Right lobe of liver (tissue), 6 donors: ENCODE measurements around the gene RNF8. TPM values are rescaled to one million over a fixed set of nuclear protein-coding genes. Genes with fewer than 3 reads are reported as not detected.

ENCODE experiments used
- ATAC-seq, 4 donors: fragments of 200-7000 bp; cut with Tn5 transposase; one replicate each; pipeline ENCODE4 v1.9.1; 2020; ENCODE audit warnings: mild to moderate bottlenecking in 4 of 4, moderate library complexity in 4 of 4
- DNase-seq, 3 donors: peaks; one replicate each; pipeline ENCODE4 v3.0.0-alpha.2; 2020
- H3K27ac ChIP-seq, 3 donors: fragments of 200-600 bp; one replicate each; pipeline ENCODE4 v1.8.0; 2022
- H3K27me3 ChIP-seq, 2 donors: fragments of 200-600 bp; one replicate each; pipeline ENCODE4 v1.8.0; 2022
- H3K36me3 ChIP-seq, 4 donors: fragments of 200-600 bp; sonication (generic) in 1 of 4; one replicate each; pipeline versions ENCODE4 v1.5.1 to v1.8.0; 2017 to 2022; ENCODE audit warnings: control low read depth in 1 of 4
- H3K4me1 ChIP-seq, 4 donors: fragments of 200-600 bp; sonication (generic) in 1 of 4; one replicate each; pipeline versions ENCODE4 v1.5.1 to v1.8.0; 2017 to 2022; ENCODE audit warnings: control low read depth in 1 of 4
- H3K4me3 ChIP-seq, 3 donors: fragments of 200-600 bp; one replicate each; pipeline ENCODE4 v1.8.0; 2022
- H3K9me3 ChIP-seq, 4 donors: fragments of 200-600 bp; sonication (generic) in 1 of 4; one replicate each; pipeline versions ENCODE4 v1.5.1 to v1.8.0; 2017 to 2022; ENCODE audit warnings: control low read depth in 1 of 4
- POLR2A ChIP-seq: fragments of 450-650 bp; IDR thresholded peaks from one replicate; pipeline ENCODE4 v1.6.1; 2017; ENCODE audit warnings: antibody characterized with exemption, mild to moderate bottlenecking
- WGBS: methylation state at CpG from one replicate; pipeline ENCODE4 v1.1.6; 2018; ENCODE audit warnings: low coverage, low lambda C conversion rate; ENCODE audit not compliant: insufficient coverage; ENCODE audit errors: missing lambda C conversion rate; 5-methylcytosine and 5-hydroxymethylcytosine counted together
- intact Hi-C, 2 donors: fragments of 100-400 bp; cut with DNase I; formaldehyde crosslinking; loops; one replicate each; pipeline versions ENCODE4 v1.11.2 to v1.14.1; 2022
- total RNA-seq, 6 experiments: library from RNA; depleted of rRNA in 2 of 6; stranded (reverse); fragments of >200 nt in 2 of 6; fragmentation: NEBNext Ultra II Directional in 3 of 6; extraction: Animal tissue kit (Norgen Biotek cat#: 25700) in 3 of 6; gene quantifications; one replicate each; pipeline versions ENCODE4 v1.1.0 to v1.2.4, GENCODE V29; 2016 to 2023
- TF ChIP-seq, protein P1 (sequence below), 4 donors: fragments of 200-600 bp in 3 of 4; fragments of 450-650 bp in 1 of 4; IDR thresholded peaks; one replicate each; pipeline versions ENCODE4 v1.5.1 to v1.8.0; 2016 to 2022; ENCODE audit warnings: antibody characterized with exemption in 4 of 4, mild to moderate bottlenecking in 2 of 4
- donor health status: DM: no; HTN: yes; CAD: no.
- donor health status: DM: no; HTN: no; CAD: no.
- donor health status: DM: no; HTN: no; CAD: no.
- donor health status: DM: no; HTN: yes; CAD: no.
- donor health status: DM: no; HTN: yes; CAD: no.

RNF8 gene
- total RNA-seq, 6 experiments from 2014 or later, result 4.3 to 7.1 (median 6.1) TPM

DNA sequence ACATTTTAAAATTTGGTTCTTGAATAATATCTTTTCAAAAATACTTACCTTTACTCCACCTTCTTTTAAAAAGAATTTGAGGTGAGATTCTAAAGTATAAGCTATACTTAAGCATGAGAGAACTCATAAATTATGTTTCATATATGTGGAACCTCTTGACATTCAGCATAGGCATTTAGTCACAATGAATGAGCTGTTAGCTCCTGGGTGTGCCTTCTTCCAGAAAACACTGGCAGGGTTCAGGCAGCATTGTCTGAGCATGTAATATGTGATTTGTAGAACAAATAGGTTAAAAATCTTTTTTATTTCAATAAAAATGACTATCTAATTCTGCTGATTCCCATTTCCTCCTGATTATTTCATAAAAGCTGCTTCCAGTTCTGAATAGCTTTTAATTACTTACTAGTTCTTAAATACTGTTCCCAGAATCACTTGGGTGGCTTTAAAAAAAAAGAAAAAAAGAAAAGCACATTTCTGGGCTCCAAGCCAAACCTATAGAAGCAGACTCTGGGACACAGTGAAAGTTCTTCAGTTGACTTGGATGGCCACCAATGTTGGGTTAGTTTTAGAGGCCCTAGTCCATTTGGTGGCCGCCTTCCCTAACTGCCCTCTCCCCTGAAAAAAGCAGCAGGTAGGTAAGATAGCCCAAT is 20.2 kb downstream of the RNF8 start:
- TF ChIP-seq POLR2A, result no peak
- TF ChIP-seq, protein P1, sequence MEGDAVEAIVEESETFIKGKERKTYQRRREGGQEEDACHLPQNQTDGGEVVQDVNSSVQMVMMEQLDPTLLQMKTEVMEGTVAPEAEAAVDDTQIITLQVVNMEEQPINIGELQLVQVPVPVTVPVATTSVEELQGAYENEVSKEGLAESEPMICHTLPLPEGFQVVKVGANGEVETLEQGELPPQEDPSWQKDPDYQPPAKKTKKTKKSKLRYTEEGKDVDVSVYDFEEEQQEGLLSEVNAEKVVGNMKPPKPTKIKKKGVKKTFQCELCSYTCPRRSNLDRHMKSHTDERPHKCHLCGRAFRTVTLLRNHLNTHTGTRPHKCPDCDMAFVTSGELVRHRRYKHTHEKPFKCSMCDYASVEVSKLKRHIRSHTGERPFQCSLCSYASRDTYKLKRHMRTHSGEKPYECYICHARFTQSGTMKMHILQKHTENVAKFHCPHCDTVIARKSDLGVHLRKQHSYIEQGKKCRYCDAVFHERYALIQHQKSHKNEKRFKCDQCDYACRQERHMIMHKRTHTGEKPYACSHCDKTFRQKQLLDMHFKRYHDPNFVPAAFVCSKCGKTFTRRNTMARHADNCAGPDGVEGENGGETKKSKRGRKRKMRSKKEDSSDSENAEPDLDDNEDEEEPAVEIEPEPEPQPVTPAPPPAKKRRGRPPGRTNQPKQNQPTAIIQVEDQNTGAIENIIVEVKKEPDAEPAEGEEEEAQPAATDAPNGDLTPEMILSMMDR (IDR thresholded peaks at IDR 0.05), result no peak
- Histone ChIP-seq H3K27ac (no peak overlapping the region), H3K4me1 (no peaks in the 10 kb centered on the region), H3K9me3 (no peaks in the 10 kb centered on the region), H3K4me3 (no peak overlapping the region), H3K27me3 (no peaks in the 10 kb centered on the region), H3K36me3 (peaks cover 0 to 22% (median 6%) of the 10 kb centered on the region in 4 donors)
- WGBS, result 90% methylated on average over 1 of the region's 1 CpG
- intact Hi-C loops, result no loop called here
- ATAC-seq (no peak), DNase-seq (no peak)

DNA sequence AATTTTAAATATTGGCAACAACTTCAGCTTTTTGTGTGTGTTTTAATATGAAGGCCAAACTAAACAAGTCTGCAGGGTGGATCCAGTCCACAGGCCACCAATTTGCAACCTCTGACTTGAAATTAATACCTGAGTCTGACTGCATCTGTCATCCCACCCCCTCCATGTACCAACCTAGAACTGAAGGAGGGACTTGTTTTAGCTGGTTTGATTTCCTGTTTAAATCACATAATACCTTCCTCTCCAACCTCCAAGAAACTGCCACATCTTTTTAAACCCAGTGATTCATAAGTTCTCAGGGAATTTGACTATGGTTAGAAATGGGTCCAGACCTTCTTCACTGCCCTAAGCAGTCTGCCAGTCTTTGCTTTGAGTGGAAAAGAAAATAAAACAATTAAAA is 21.6 kb downstream of the RNF8 start:
- H3K27me3 ChIP-seq, result no peaks in the 10 kb centered on the region
- no peak overlapping the region for H3K4me3 ChIP-seq
- no peaks in the 10 kb centered on the region for H3K9me3 ChIP-seq
- peaks cover 0 to 30% (median 4%) of the 10 kb centered on the region in 4 donors for H3K36me3 ChIP-seq
- TF ChIP-seq POLR2A, result no peak
- TF ChIP-seq, protein P1 (IDR thresholded peaks at IDR 0.05), result no peak
- DNase-seq (no peak), ATAC-seq (no peak)
- no peak overlapping the region for H3K27ac ChIP-seq
- no peaks in the 10 kb centered on the region for H3K4me1 ChIP-seq
- intact Hi-C loops, result no loop called here

DNA sequence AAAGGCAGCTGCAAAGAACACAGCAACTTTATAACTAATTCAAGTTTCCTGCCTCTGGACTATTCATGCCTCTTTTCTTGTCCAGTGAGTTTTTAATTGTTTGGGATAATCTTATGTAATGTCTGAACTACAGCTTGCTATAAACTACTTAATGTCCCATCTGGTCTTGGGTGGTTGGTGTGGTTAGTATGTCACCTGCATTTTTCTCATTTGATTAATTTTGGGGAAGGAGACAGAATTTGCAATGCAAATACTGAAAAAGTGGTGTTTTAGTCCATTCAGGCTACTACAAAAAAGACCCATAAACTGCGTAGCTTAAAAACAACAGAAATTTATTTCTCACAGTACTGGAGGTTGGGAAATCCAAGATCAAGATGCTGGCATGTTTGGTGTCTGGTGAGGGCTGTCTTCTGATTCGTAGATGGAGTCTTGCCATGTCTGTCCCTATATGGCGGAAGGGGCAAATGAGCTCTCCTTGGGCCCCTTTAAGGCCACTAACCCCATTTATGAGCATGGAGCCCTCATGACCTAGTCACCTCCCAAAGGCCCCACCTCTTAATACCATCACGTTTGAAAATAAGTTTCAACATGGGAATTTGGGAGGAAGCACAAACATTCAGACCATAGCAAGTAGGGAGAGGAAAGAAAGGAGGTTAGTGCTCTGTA is 22.4 kb downstream of the RNF8 start:
- ATAC-seq (no peak), DNase-seq (no peak)
- WGBS, result 74% methylated on average over 3 of the region's 4 CpGs
- Histone ChIP-seq H3K4me1 (no peaks in the 10 kb centered on the region), H3K27ac (no peak overlapping the region), H3K4me3 (no peak overlapping the region), H3K27me3 (no peaks in the 10 kb centered on the region), H3K36me3 (peaks cover 0 to 28% (median 4%) of the 10 kb centered on the region in 4 donors), H3K9me3 (no peaks in the 10 kb centered on the region)
- TF ChIP-seq, protein P1 (IDR thresholded peaks at IDR 0.05), result no peak
- intact Hi-C loops, result no loop called here

DNA sequence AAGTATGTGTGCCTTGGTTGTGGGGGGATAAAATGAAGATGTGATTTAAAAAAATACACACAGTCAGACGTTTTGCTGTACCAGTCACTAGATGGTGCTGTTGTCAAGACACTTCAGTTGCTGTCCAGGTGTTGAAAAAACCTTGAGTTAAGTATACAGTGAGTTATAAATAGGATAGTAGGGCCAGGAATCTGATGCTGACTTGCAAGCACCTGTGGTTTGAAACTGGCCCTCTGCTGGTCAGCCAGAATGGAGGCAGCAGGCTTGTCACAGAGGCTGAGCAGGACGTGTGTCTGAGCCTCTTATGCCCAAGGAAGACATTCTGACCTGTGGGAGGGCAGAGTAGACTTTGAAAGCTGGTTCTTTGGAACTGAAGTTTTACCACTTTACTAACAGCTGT is 27.8 kb downstream of the RNF8 start:
- Histone ChIP-seq H3K4me1 (no peaks in the 10 kb centered on the region), H3K27me3 (no peaks in the 10 kb centered on the region), H3K36me3 (peaks cover 0 to 21% (median 2%) of the 10 kb centered on the region in 4 donors), H3K4me3 (no peak overlapping the region), H3K9me3 (no peaks in the 10 kb centered on the region), H3K27ac (no peak overlapping the region)
- no peak for DNase-seq
- TF ChIP-seq, protein P1 (IDR thresholded peaks at IDR 0.05), result peak; percentile 46 to 59 (median 56)
- TF ChIP-seq POLR2A, result no peak
- 0% methylated on average over 1 of the region's 2 CpGs for WGBS
- intact Hi-C loops, result no loop called here
- peak; percentile 63 to 88 (median 70) for ATAC-seq
